K562 (cell line): ENCODE measurements around the gene UQCRC1. TPM values are rescaled to one million over a fixed set of nuclear protein-coding genes. Genes with fewer than 3 reads are reported as not detected.

Experiments used
- ARNT ChIP-seq, 2 experiments: fragments of 450-650 bp; IDR thresholded peaks; 2 replicates each; pipeline ENCODE4 v1.6.1; 2016; ENCODE audit warnings: mild to moderate bottlenecking in 1 of 2
- CAMTA2 ChIP-seq: fragments of 250-450 bp; sonication (Bioruptor Pico); conservative IDR thresholded peaks from 2 replicates; pipeline ENCODE4 v1.5.1; 2022
- DMBX1 ChIP-seq: fragments of 250-450 bp; sonication (Bioruptor Pico); IDR thresholded peaks from 2 replicates; pipeline ENCODE4 v1.8.0; 2022; ENCODE audit warnings: inconsistent platforms, mild to moderate bottlenecking, moderate library complexity, borderline replicate concordance
- ESRRB ChIP-seq: fragments of 250-450 bp; sonication (Bioruptor Pico); IDR thresholded peaks from 2 replicates; pipeline ENCODE4 v1.5.0; 2020; ENCODE audit warnings: mild to moderate bottlenecking, moderate library complexity, borderline replicate concordance
- KLF10 ChIP-seq: fragments of 250-450 bp; sonication (Bioruptor Pico); IDR thresholded peaks from 2 replicates; pipeline ENCODE4 v1.6.1; 2021; ENCODE audit warnings: matching md5 sums
- L3MBTL2 ChIP-seq: fragments of 450-650 bp; IDR thresholded peaks from 2 replicates; pipeline ENCODE4 v1.6.1; 2016; ENCODE audit warnings: mild to moderate bottlenecking, moderate library complexity
- LARP7 ChIP-seq: fragments of 450-650 bp; IDR thresholded peaks from 2 replicates; pipeline ENCODE4 v1.6.1; 2016
- MAZ ChIP-seq, 2 experiments: fragments of 450-650 bp in 1 of 2; sonication (generic) in 1 of 2; formaldehyde crosslinking; IDR thresholded peaks in 1 of 2; conservative IDR thresholded peaks in 1 of 2; 2 replicates each; pipeline versions ENCODE4 v1.4.0 to v1.5.0; 2020; ENCODE audit warnings: mild to moderate bottlenecking in 1 of 2, missing genetic modification reagents in 1 of 2
- MCM7 ChIP-seq, 2 experiments: fragments of 450-650 bp; IDR thresholded peaks; 2 replicates each; pipeline ENCODE4 v1.6.1; 2016 to 2018
- MTA1 ChIP-seq: fragments of 450-650 bp; IDR thresholded peaks from 2 replicates; pipeline ENCODE4 v1.6.1; 2017; ENCODE audit warnings: borderline replicate concordance
- NUFIP1 ChIP-seq: fragments of 450-650 bp; IDR thresholded peaks from 2 replicates; pipeline ENCODE4 v1.6.1; 2018; ENCODE audit not compliant: partially characterized antibody
- POLR2G ChIP-seq: fragments of 200-400 bp; formaldehyde crosslinking; IDR thresholded peaks from 2 replicates; pipeline ENCODE4 v1.6.1; 2017; ENCODE audit warnings: low read depth, mild to moderate bottlenecking, antibody characterized with exemption, low read length, moderate library complexity
- PRPF4 ChIP-seq: fragments of 200-400 bp; formaldehyde crosslinking; IDR thresholded peaks from one replicate; pipeline ENCODE4 v1.6.1; 2017; ENCODE audit warnings: low read length, low read depth, mild to moderate bottlenecking; ENCODE audit not compliant: insufficient read depth, poor library complexity, severe bottlenecking
- PURB ChIP-seq: sonication (generic); formaldehyde crosslinking; IDR thresholded peaks from 2 replicates; pipeline ENCODE4 v1.9.0; 2021; ENCODE audit warnings: low read depth, mild to moderate bottlenecking, missing genetic modification reagents
- RAD21 ChIP-seq, 2 experiments: fragments of 250-450 bp in 1 of 2; fragments of 450-650 bp in 1 of 2; sonication (Bioruptor Pico) in 1 of 2; formaldehyde crosslinking in 1 of 2; IDR thresholded peaks in 1 of 2; conservative IDR thresholded peaks in 1 of 2; 2 replicates each; pipeline versions ENCODE4 v1.4.0 to v1.8.0; 2020 to 2022; ENCODE audit warnings: mild to moderate bottlenecking in 2 of 2, moderate library complexity in 1 of 2
- RUNX1 ChIP-seq: sonication (generic); IDR thresholded peaks from 2 replicates; pipeline ENCODE4 v1.6.1; 2016; ENCODE audit warnings: antibody characterized with exemption, low read depth
- SETDB1 ChIP-seq: IDR thresholded peaks from one replicate; pipeline ENCODE4 v1.6.1; 2012; ENCODE audit warnings: low read length, control low read depth, inconsistent platforms
- SMARCB1 ChIP-seq: IDR thresholded peaks from 2 replicates; pipeline ENCODE4 v1.6.1; 2011; ENCODE audit warnings: improper control_type of control experiment, low read depth; ENCODE audit not compliant: insufficient read length
- SMARCC2 ChIP-seq: fragments of 450-650 bp; IDR thresholded peaks from 2 replicates; pipeline ENCODE4 v1.6.1; 2017; ENCODE audit warnings: antibody characterized with exemption, moderate library complexity, mild to moderate bottlenecking, low read depth
- SNIP1 ChIP-seq: fragments of 450-650 bp; IDR thresholded peaks from 2 replicates; pipeline ENCODE4 v1.7.1; 2017; ENCODE audit warnings: low read depth, mild to moderate bottlenecking
- STAG1 ChIP-seq: sonication (generic); formaldehyde crosslinking; IDR thresholded peaks from 2 replicates; pipeline ENCODE4 v1.5.0; 2020; ENCODE audit warnings: missing genetic modification reagents, borderline replicate concordance
- YY1 ChIP-seq, 3 experiments: IDR thresholded peaks; 2 replicates each; pipeline ENCODE4 v1.6.1; 2011; ENCODE audit warnings: low read length in 2 of 3, mild to moderate bottlenecking in 2 of 3, moderate library complexity in 2 of 3, borderline replicate concordance in 1 of 3, control low read depth in 1 of 3, low read depth in 1 of 3; ENCODE audit not compliant: insufficient read depth in 3 of 3, insufficient replicate concordance in 2 of 3, control insufficient read depth in 1 of 3, insufficient read length in 1 of 3; ENCODE audit errors: extremely low read depth in 1 of 3
- ZNF778 ChIP-seq: fragments of 450-650 bp; formaldehyde crosslinking; IDR thresholded peaks from 2 replicates; pipeline ENCODE4 v1.4.0; 2020; ENCODE audit warnings: mild to moderate bottlenecking, moderate library complexity
- polyA plus RNA-seq, 8 experiments: library from polyadenylated mRNA; depleted of rRNA in 4 of 8; stranded (reverse) in 5 of 8; unstranded in 3 of 8; fragments of >200 nt; fragmentation: Nextera tagmentation in 2 of 8; fragmentation: Illumina TruSeq in 1 of 8; extraction: Ambion mirVana in 2 of 8; extraction: Trizol in 1 of 8; gene quantifications; 2 replicates each; pipeline versions ENCODE4 v1.2.1 to v1.2.3, GENCODE V29; 2011 to 2014; ENCODE audit warnings: inconsistent platforms in 1 of 8, missing spikeins in 1 of 8
- total RNA-seq, 7 experiments: library from RNA; depleted of rRNA in 6 of 7; stranded (reverse); fragments of >200 nt in 6 of 7; fragmentation: Illumina TruSeq in 2 of 7; extraction: Trizol in 2 of 7; gene quantifications; 2 replicates each; pipeline versions ENCODE4 v1.2.1 to v1.2.3, GENCODE V29; 2011 to 2021; ENCODE audit warnings: low replicate concordance in 1 of 7
- TF ChIP-seq, protein P1 (sequence below): fragments of 450-650 bp; IDR thresholded peaks from 2 replicates; pipeline ENCODE4 v1.6.1; 2018; ENCODE audit not compliant: partially characterized antibody

Gene UQCRC1
- total and polyA plus RNA-seq, 9 of the 15 experiments (the other 6 are each of a cell fraction or from before 2014, with no cell fraction given): 125 to 424 (median 268) TPM

DNA sequence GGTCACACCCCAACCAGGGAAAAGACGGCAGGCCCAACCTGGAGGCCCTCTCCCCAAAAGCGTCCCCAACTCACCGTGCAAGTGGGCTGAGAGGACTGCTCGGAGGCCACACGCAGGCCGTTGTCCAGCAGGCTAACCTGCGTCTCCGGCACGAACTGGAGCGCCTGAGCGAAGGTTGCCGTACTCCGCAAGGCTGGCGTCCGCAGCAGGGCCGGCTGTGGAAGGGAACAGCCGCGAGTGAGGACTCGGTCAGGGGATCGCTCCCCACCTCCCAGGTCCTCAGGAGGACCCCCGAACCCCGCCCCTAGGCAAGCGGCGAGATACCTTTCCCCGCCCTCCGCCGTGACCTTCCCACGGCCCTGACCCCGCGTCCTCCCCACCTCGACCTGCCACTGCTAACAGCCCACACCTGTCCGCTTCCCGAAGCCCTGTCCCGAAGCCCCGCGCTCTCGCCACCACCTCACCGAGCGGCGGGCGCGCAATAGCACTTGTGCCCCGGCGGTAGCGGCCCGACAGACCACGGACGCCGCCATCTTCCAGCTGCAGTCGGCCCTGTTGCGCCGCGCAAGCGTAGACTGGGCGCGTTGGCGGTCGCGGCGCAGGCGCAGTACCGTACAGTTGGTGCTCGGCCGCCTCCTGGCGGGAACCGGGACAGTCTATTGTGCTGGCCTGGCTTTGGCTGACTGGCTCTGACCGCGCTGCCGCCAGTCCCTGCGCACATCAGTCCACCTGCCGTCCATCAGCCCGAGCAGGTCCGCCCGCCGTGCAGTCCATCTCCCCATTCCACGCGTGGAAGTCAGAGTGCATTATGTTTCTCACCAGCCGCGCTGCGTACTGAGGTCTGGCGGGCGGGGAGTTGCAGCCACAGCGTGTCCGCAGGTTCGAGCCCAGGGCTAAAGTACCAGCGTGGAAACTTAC is at the start of gene UQCRC1 (continued):
- TF ChIP-seq, protein P1, sequence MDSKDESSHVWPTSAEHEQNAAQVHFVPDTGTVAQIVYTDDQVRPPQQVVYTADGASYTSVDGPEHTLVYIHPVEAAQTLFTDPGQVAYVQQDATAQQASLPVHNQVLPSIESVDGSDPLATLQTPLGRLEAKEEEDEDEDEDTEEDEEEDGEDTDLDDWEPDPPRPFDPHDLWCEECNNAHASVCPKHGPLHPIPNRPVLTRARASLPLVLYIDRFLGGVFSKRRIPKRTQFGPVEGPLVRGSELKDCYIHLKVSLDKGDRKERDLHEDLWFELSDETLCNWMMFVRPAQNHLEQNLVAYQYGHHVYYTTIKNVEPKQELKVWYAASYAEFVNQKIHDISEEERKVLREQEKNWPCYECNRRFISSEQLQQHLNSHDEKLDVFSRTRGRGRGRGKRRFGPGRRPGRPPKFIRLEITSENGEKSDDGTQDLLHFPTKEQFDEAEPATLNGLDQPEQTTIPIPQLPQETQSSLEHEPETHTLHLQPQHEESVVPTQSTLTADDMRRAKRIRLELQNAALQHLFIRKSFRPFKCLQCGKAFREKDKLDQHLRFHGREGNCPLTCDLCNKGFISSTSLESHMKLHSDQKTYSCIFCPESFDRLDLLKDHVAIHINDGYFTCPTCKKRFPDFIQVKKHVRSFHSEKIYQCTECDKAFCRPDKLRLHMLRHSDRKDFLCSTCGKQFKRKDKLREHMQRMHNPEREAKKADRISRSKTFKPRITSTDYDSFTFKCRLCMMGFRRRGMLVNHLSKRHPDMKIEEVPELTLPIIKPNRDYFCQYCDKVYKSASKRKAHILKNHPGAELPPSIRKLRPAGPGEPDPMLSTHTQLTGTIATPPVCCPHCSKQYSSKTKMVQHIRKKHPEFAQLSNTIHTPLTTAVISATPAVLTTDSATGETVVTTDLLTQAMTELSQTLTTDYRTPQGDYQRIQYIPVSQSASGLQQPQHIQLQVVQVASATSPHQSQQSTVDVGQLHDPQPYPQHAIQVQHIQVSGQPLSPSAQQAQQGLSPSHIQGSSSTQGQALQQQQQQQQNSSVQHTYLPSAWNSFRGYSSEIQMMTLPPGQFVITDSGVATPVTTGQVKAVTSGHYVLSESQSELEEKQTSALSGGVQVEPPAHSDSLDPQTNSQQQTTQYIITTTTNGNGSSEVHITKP: peak; percentile 28
- TF ChIP-seq SETDB1 (no peak), RUNX1 (no peak), PRPF4 (no peak), STAG1 (CRISPR knock-in tag) (no peak), MCM7 (IDR thresholded peaks at IDR 0.05) (no peak), SMARCB1 (no peak), ARNT (IDR thresholded peaks at IDR 0.05) (no peak), YY1 (IDR thresholded peaks at IDR 0.05; ENCODE audit: borderline replicate concordance in 1 of 3, control insufficient read depth in 1 of 3, extremely low read depth in 1 of 3, insufficient read depth in 3 of 3, insufficient read length in 1 of 3, insufficient replicate concordance in 2 of 3, low read depth in 1 of 3, low read length in 2 of 3) (peak; percentile 71 to 98 (median 93)), DMBX1 (CRISPR knock-in tag) (no peak), KLF10 (CRISPR knock-in tag) (no peak), L3MBTL2 (0 out of 2 replicates have a peak, but pooled peaks have one; percentile 16), SNIP1 (no peak), MTA1 (no peak), SMARCC2 (no peak), NUFIP1 (no peak), POLR2G (peak; percentile 97), LARP7 (no peak), PURB (CRISPR knock-in tag) (no peak), ESRRB (CRISPR knock-in tag) (no peak), RAD21 (CRISPR knock-in tag; conservative IDR thresholded peaks at IDR 0.05 in 1 of 2, IDR thresholded peaks at IDR 0.05 in 1 of 2) (peak in 1 of 2 experiments; percentile 43; a peak in 2 of 4 replicates), ZNF778 (CRISPR knock-in tag) (no peak), MAZ (CRISPR knock-in tag; conservative IDR thresholded peaks at IDR 0.05 in 1 of 2, IDR thresholded peaks at IDR 0.05 in 1 of 2) (peak; percentile 53 to 70), CAMTA2 (CRISPR knock-in tag) (no peak)
